A673 (cell line): Measurements from ENCODE around the gene LAMB3. TPM values are rescaled to one million over a fixed set of nuclear protein-coding genes. Genes with fewer than 3 reads are reported as not detected.

ENCODE experiments used
- BruUV-seq: library from RNA; stranded (reverse); fragments of 400-500 nt; replicated peaks from 2 replicates; lab custom pipeline; 2021; lab: Mats Ljungman, UMichigan
- CTCF ChIA-PET: fragments of 300-600 bp; sonication (Branson Sonifier 250); formaldehyde crosslinking; loops from one replicate; lab custom pipeline; 2022; ENCODE audit warnings: antibody characterized with exemption; lab: Charles Lee
- POLR2A ChIA-PET: fragments of 300-600 bp; sonication (Branson Sonifier 250); formaldehyde crosslinking; loops from one replicate; lab custom pipeline; 2022; ENCODE audit warnings: antibody characterized with exemption; ENCODE audit not compliant: low non-redundant PET; lab: Charles Lee
- DNase-seq: peaks from one replicate; pipeline ENCODE4 v3.0.0-alpha.2; 2015; ENCODE audit warnings: low spot score
- H3K27ac ChIP-seq: fragments of 200-600 bp; sonication (generic); 2 replicates; pipeline ENCODE4 v1.5.1; 2016; ENCODE audit warnings: mixed run types, low read depth, mild to moderate bottlenecking, mixed read lengths, antibody characterized with exemption, low read length; ENCODE audit not compliant: poor library complexity, severe bottlenecking
- H3K27me3 ChIP-seq: fragments of 200-600 bp; sonication (generic); replicated peaks from 2 replicates; pipeline ENCODE4 v1.6.1; 2017; ENCODE audit warnings: mixed run types, low read depth, mild to moderate bottlenecking, mixed read lengths, antibody characterized with exemption, low read length; ENCODE audit not compliant: insufficient read depth, poor library complexity
- H3K36me3 ChIP-seq: fragments of 200-600 bp; sonication (generic); 2 replicates; pipeline ENCODE4 v1.6.1; 2016; ENCODE audit warnings: mixed run types, mild to moderate bottlenecking, mixed read lengths, antibody characterized with exemption, low read length; ENCODE audit not compliant: insufficient read depth, poor library complexity, severe bottlenecking
- H3K4me1 ChIP-seq: fragments of 200-600 bp; sonication (generic); 2 replicates; pipeline ENCODE4 v1.6.1; 2017; ENCODE audit warnings: mixed run types, mild to moderate bottlenecking, mixed read lengths, antibody characterized with exemption, low read length; ENCODE audit not compliant: insufficient read depth, poor library complexity, severe bottlenecking
- H3K4me3 ChIP-seq: fragments of 200-600 bp; sonication (generic); 2 replicates; pipeline ENCODE4 v1.5.1; 2016; ENCODE audit warnings: low read depth, mixed run types, mild to moderate bottlenecking, mixed read lengths, low read length; ENCODE audit not compliant: poor library complexity, severe bottlenecking
- H3K9me3 ChIP-seq: fragments of 200-600 bp; sonication (generic); 2 replicates; pipeline ENCODE4 v1.6.1; 2016; ENCODE audit warnings: mixed run types, low read depth, mild to moderate bottlenecking, mixed read lengths, antibody characterized with exemption, low read length; ENCODE audit not compliant: poor library complexity, severe bottlenecking
- EZH2 ChIP-seq: fragments of 200-600 bp; sonication (generic); IDR thresholded peaks from 2 replicates; pipeline ENCODE4 v1.6.1; 2017; ENCODE audit warnings: borderline replicate concordance, low read depth, mild to moderate bottlenecking, mixed read lengths, antibody characterized with exemption, low read length; ENCODE audit not compliant: poor library complexity, severe bottlenecking
- intact Hi-C: fragments of 100-400 bp; cut with micrococcal nuclease; formaldehyde crosslinking; loops from one replicate; pipeline ENCODE4 v1.10.0; 2022; ENCODE audit not compliant: unreplicated experiment
- total RNA-seq: library from RNA; stranded (reverse); gene quantifications from 2 replicates; pipeline ENCODE4 v1.2.3, GENCODE V29; 2021
- TF ChIP-seq, protein P1 (sequence below): fragments of 300-800, 200-600 bp; sonication (generic); conservative IDR thresholded peaks from 2 replicates; pipeline ENCODE4 v1.5.1; 2017; ENCODE audit warnings: low read depth, mild to moderate bottlenecking, antibody characterized with exemption, low read length, moderate library complexity, mixed read lengths

Gene LAMB3
- total RNA-seq, 1 experiment from 2014 or later = 12.7 TPM

GRCh38 chr1:209661071-209661470, 8.8 kb upstream of the LAMB3 start:
- no peak for TF ChIP-seq EZH2
- TF ChIP-seq, protein P1, sequence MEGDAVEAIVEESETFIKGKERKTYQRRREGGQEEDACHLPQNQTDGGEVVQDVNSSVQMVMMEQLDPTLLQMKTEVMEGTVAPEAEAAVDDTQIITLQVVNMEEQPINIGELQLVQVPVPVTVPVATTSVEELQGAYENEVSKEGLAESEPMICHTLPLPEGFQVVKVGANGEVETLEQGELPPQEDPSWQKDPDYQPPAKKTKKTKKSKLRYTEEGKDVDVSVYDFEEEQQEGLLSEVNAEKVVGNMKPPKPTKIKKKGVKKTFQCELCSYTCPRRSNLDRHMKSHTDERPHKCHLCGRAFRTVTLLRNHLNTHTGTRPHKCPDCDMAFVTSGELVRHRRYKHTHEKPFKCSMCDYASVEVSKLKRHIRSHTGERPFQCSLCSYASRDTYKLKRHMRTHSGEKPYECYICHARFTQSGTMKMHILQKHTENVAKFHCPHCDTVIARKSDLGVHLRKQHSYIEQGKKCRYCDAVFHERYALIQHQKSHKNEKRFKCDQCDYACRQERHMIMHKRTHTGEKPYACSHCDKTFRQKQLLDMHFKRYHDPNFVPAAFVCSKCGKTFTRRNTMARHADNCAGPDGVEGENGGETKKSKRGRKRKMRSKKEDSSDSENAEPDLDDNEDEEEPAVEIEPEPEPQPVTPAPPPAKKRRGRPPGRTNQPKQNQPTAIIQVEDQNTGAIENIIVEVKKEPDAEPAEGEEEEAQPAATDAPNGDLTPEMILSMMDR = no peak
- BruUV-seq = no TSS peak

GRCh38 chr1:209659909-209660308, 7.7 kb upstream of the LAMB3 start:
- H3K36me3 ChIP-seq = no peaks in the 10 kb centered on the region
- TF ChIP-seq, protein P1 = no peak
- TF ChIP-seq EZH2 = no peak
- CTCF ChIA-PET = no interaction called here
- no peak overlapping the region for H3K4me3 ChIP-seq
- H3K27me3 ChIP-seq = no peaks in the 10 kb centered on the region
- POLR2A ChIA-PET = no interaction called here
- peak overlapping the region; percentile 78 for H3K27ac ChIP-seq
- peak; percentile 89 for DNase-seq
- no TSS peak for BruUV-seq
- peaks cover 39% of the 10 kb centered on the region for H3K4me1 ChIP-seq
- no peaks in the 10 kb centered on the region for H3K9me3 ChIP-seq
- intact Hi-C loops = no loop called here

More at GRCh38 chr1:209661071-209661470, 8.8 kb upstream of the LAMB3 start:
- no peaks in the 10 kb centered on the region for H3K36me3 ChIP-seq
- H3K4me1 ChIP-seq = peaks cover 39% of the 10 kb centered on the region
- peak overlapping the region; percentile 78 for H3K27ac ChIP-seq
- ChIA-PET CTCF (no interaction called here), POLR2A (no interaction called here)
- H3K27me3 ChIP-seq = no peaks in the 10 kb centered on the region
- DNase-seq = peak; percentile 24
- H3K9me3 ChIP-seq = no peaks in the 10 kb centered on the region
- intact Hi-C loops = no loop called here
- no peak overlapping the region for H3K4me3 ChIP-seq

DNA sequence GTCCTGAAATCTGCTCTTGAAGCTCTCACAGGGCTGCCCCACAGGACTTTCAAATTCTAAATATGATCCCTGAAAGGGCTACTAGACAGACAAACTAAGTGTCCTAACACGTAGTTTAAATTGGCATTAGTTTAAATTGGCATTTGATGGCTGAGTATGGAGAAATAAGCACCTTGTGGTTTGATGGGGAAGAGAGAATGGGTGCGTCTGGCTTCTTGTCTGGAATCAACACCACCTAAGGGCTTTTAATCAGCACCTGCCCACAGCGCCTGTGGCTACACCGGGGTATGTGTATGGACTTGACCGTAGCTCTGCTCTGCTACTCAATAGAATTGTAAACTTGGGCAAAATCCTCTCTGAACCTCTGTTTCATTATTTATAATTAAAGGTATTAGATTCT, 5.7 kb upstream of the LAMB3 start:
- Histone ChIP-seq H3K36me3 (no peaks in the 10 kb centered on the region), H3K27me3 (no peaks in the 10 kb centered on the region), H3K4me3 (no peak overlapping the region), H3K4me1 (peaks cover 48% of the 10 kb centered on the region), H3K27ac (no peak overlapping the region), H3K9me3 (no peaks in the 10 kb centered on the region)
- TF ChIP-seq EZH2 = no peak
- TF ChIP-seq, protein P1 = no peak
- CTCF ChIA-PET = no interaction called here
- BruUV-seq = no TSS peak
- no peak for DNase-seq
- intact Hi-C loops = no loop called here
- POLR2A ChIA-PET = no interaction called here
